A549 (cell line): Measurements from ENCODE around the gene ID3. TPM values are rescaled to one million over a fixed set of nuclear protein-coding genes. Genes with fewer than 3 reads are reported as not detected.

ENCODE experiments used
- ATAC-seq, 2 experiments: fragments of 200-7000 bp in 1 of 2; fragments of >200 bp in 1 of 2; cut with Nextera tagmentation in 1 of 2; cut with Tn5 transposase in 1 of 2; 3 replicates each; pipeline versions ENCODE4 v1.8.0 to v1.9.1; 2018 to 2020; ENCODE audit warnings: mild to moderate bottlenecking in 1 of 2, moderate library complexity in 1 of 2
- CTCF ChIA-PET: fragments of 300-600 bp; sonication (Branson Sonifier 250); formaldehyde crosslinking; extraction: SDS; loops from one replicate; lab custom pipeline; 2021; ENCODE audit warnings: antibody characterized with exemption, inconsistent platforms; lab: Yijun Ruan, JAX
- POLR2A ChIA-PET: fragments of 350-600 bp; formaldehyde crosslinking; extraction: SDS; loops from one replicate; lab custom pipeline; 2021; ENCODE audit warnings: antibody characterized with exemption, inconsistent platforms; lab: Yijun Ruan, JAX
- DNase-seq, 2 experiments: peaks; one replicate each; pipeline versions ENCODE4 v3.0.0 to v3.0.0-alpha.2; 2011 to 2016; ENCODE audit warnings: low read depth in 1 of 2, low spot score in 1 of 2
- FAIRE-seq: peaks from 2 replicates; lab custom pipeline; 2011; peaks lifted over from hg19 to GRCh38; lab: Jason Lieb, UNC
- H3K27ac ChIP-seq, 2 experiments: fragments of >200 bp; sonication (Bioruptor Twin); formaldehyde crosslinking; 3 replicates each; pipeline ENCODE4 v1.5.1; 2016 to 2017
- H3K4me1 ChIP-seq: fragments of >200 bp; sonication (Bioruptor Twin); formaldehyde crosslinking; 3 replicates; pipeline ENCODE4 v1.6.1; 2016
- H3K4me2 ChIP-seq: fragments of >200 bp; sonication (Bioruptor Twin); formaldehyde crosslinking; 3 replicates; pipeline ENCODE4 v1.6.1; 2016
- H3K4me3 ChIP-seq: fragments of >200 bp; sonication (Bioruptor Twin); formaldehyde crosslinking; 3 replicates; pipeline ENCODE4 v1.5.1; 2016
- H3K9me3 ChIP-seq: fragments of >200 bp; sonication (Bioruptor Twin); formaldehyde crosslinking; 3 replicates; pipeline ENCODE4 v1.6.1; 2016
- BHLHE40 ChIP-seq: IDR thresholded peaks from 2 replicates; pipeline ENCODE4 v1.6.1; 2012; ENCODE audit warnings: low read depth, low read length, inconsistent platforms
- HOXB13 ChIP-seq: fragments of 250-450 bp; sonication (Bioruptor Pico); IDR thresholded peaks from 2 replicates; pipeline ENCODE4 v1.5.0; 2020; ENCODE audit warnings: low read depth, mild to moderate bottlenecking, moderate library complexity
- MAFK ChIP-seq: fragments of 450-650 bp; IDR thresholded peaks from 2 replicates; pipeline ENCODE4 v1.6.1; 2014; ENCODE audit not compliant: partially characterized antibody
- NFE2L2 ChIP-seq: fragments of 150-350 bp; conservative IDR thresholded peaks from 2 replicates; pipeline ENCODE4 v1.6.1; 2014; ENCODE audit warnings: low read length
- NR3C1 ChIP-seq: fragments of >200 bp; sonication (Bioruptor Twin); formaldehyde crosslinking; IDR thresholded peaks from 3 replicates; pipeline ENCODE4 v1.6.1; 2017
- PHF8 ChIP-seq: fragments of 200-600 bp; sonication (generic); IDR thresholded peaks from 2 replicates; pipeline ENCODE4 v1.6.1; 2016; ENCODE audit warnings: low read depth, mild to moderate bottlenecking, antibody characterized with exemption, moderate library complexity, borderline replicate concordance
- POLR2A ChIP-seq: IDR thresholded peaks from 2 replicates; pipeline ENCODE4 v1.6.1; 2012; ENCODE audit warnings: mild to moderate bottlenecking, low read length
- RARB ChIP-seq: fragments of 250-450 bp; sonication (Bioruptor Pico); IDR thresholded peaks from 2 replicates; pipeline ENCODE4 v1.8.0; 2021; ENCODE audit warnings: mild to moderate bottlenecking, moderate library complexity
- SREBF2 ChIP-seq: fragments of 450-650 bp; IDR thresholded peaks from 2 replicates; pipeline ENCODE4 v1.6.1; 2014; ENCODE audit warnings: mild to moderate bottlenecking, moderate library complexity
- TFCP2L1 ChIP-seq: fragments of 250-450 bp; sonication (Bioruptor Pico); IDR thresholded peaks from 2 replicates; pipeline ENCODE4 v1.5.0; 2021; ENCODE audit warnings: mild to moderate bottlenecking
- TP53 ChIP-seq: fragments of 250-450 bp; sonication (Bioruptor Pico); IDR thresholded peaks from 2 replicates; pipeline ENCODE4 v1.5.0; 2021; ENCODE audit warnings: mild to moderate bottlenecking, moderate library complexity
- ZC3H11A ChIP-seq: fragments of 450-650 bp; IDR thresholded peaks from 2 replicates; pipeline ENCODE4 v1.6.1; 2014; ENCODE audit warnings: antibody characterized with exemption, mild to moderate bottlenecking
- ZFP36 ChIP-seq: fragments of 450-650 bp; IDR thresholded peaks from 2 replicates; pipeline ENCODE4 v1.6.1; 2014; ENCODE audit warnings: borderline replicate concordance; ENCODE audit not compliant: partially characterized antibody
- WGBS: methylation state at CpG from one replicate; pipeline ENCODE4 v1.1.6; 2017; ENCODE audit errors: missing lambda C conversion rate; 5-methylcytosine and 5-hydroxymethylcytosine counted together
- polyA plus RNA-seq, 4 experiments: library from polyadenylated mRNA; depleted of rRNA in 3 of 4; stranded (reverse); fragments of >200 nt; fragmentation: RNase III in 1 of 4; extraction: RNeasy Plus Mini Kit Qiagen cat#74134 plus additional on column Dnase treatment in 1 of 4; gene quantifications; 2 replicates in 3 of 4; 3 replicates in 1 of 4; pipeline ENCODE4 v1.2.3, GENCODE V29; 2011 to 2017
- TF ChIP-seq, protein P1 (sequence below): IDR thresholded peaks from 2 replicates; pipeline ENCODE4 v1.6.1; 2012
- TF ChIP-seq, protein P2 (sequence below): fragments of 150-350 bp; IDR thresholded peaks from 2 replicates; pipeline ENCODE4 v1.6.1; 2014; ENCODE audit warnings: low read depth, mild to moderate bottlenecking, low read length
- TF ChIP-seq, protein P3 (sequence below): fragments of 200-600 bp; sonication (generic); IDR thresholded peaks from 2 replicates; pipeline ENCODE4 v1.6.1; 2016; ENCODE audit warnings: antibody characterized with exemption, mild to moderate bottlenecking, moderate library complexity
- TF ChIP-seq, protein P4 (sequence below): fragments of >200 bp; sonication (Bioruptor Twin); formaldehyde crosslinking; IDR thresholded peaks from 2 replicates; pipeline ENCODE4 v1.6.1; 2016
- TF ChIP-seq, protein P5 (sequence below): fragments of >200 bp; sonication (Bioruptor Twin); formaldehyde crosslinking; IDR thresholded peaks from 3 replicates; pipeline ENCODE4 v1.6.1; 2016

Gene ID3
- polyA plus RNA-seq, 2 of the 4 experiments (the other 2 are of a cell fraction) = 171 to 336 TPM

DNA sequence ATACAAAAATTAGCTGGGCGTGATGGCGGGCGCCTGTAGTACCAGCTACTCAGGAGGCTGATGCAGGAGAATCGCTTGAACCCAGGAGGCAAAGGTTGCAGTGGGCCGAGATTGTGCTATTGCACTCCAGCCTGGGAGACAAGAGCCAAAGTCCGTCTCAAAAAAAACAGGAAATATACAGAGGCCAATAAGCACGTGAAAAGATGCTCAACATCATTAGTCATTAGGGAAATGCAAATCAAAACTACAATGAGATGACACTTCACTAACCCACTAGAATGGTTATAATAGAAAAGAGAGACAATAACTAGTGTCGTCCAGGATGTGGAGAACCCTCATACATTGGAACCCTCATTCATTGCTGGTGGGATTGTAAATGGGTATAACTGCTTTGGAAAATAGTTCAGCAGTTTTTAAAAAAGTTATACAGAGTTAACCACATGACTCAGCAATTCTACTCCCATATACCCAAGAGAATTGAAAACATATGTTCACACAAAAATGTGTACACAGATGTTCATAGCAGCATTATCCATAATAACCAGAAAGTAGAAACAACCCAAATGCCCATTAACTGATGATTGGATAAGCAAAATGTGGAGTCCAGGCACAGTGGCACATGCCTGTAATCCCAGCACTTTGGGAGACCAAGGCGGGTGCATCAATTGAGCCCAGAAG is 21.9 kb downstream of the ID3 start:
- 66% methylated on average over 9 of the region's 9 CpGs for WGBS

DNA sequence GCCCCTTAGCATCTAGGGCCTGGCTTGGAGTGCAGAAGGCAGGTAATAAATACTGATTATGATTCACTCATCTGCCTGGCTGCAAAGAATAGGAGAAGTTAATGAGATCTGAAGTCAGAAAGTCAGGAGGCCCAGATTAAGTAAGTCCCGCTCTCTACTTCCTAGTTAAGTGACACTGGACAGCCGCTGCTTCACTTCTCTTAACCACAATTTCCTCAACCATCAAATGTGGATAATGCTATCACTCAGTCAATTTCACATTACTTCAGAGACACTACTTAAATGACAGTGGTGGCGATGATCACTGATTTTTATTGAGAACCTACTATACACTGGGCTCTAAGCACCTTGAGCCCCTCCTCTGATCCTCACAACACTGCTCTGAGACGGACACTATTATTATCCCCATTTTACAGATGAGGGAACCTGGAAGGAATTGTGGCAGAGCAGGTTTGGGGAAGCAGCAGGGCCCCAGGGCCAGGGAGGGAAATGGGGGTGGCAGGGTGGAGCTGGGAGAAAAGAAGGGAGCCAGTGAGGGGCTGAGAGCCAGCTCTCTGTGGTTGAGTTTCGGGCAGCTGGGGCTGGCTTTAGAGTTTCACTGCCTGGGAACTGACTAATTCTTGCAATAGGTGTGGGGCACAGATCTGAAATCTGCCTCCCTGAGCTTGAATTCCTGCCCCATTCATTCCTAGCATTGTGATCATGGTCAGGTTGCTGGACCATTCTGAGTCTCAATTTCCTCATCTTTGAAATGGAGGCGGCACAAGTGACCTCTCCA is 25.9 kb downstream of the ID3 start:
- POLR2A ChIA-PET = no interaction called here
- TF ChIP-seq PHF8 (no peak), RARB (CRISPR knock-in tag) (no peak), BHLHE40 (no peak), SREBF2 (no peak), POLR2A (no peak), ZFP36 (no peak), TP53 (no peak)
- TF ChIP-seq, protein P1, sequence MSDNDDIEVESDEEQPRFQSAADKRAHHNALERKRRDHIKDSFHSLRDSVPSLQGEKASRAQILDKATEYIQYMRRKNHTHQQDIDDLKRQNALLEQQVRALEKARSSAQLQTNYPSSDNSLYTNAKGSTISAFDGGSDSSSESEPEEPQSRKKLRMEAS = no peak
- TF ChIP-seq, protein P2, sequence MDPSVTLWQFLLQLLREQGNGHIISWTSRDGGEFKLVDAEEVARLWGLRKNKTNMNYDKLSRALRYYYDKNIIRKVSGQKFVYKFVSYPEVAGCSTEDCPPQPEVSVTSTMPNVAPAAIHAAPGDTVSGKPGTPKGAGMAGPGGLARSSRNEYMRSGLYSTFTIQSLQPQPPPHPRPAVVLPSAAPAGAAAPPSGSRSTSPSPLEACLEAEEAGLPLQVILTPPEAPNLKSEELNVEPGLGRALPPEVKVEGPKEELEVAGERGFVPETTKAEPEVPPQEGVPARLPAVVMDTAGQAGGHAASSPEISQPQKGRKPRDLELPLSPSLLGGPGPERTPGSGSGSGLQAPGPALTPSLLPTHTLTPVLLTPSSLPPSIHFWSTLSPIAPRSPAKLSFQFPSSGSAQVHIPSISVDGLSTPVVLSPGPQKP = no peak
- DNase-seq (no peak), FAIRE-seq (no peak), ATAC-seq (no peak)
- H3K27ac ChIP-seq = no peak overlapping the region
- peaks cover 34% of the 10 kb centered on the region for H3K4me1 ChIP-seq
- H3K4me2 ChIP-seq = no peak overlapping the region
- no peaks in the 10 kb centered on the region for H3K9me3 ChIP-seq
- CTCF ChIA-PET = interaction anchor here (1.0 to 4.1 kb wide), 3 partner anchors 36 to 101 kb away, joined by 5 to 29 read pairs (median 6); no protein-coding TSS in a partner anchor
- H3K4me3 ChIP-seq = no peak overlapping the region
- WGBS = 89% methylated on average over 6 of the region's 6 CpGs

More for the DNA sequence above, 21.9 kb downstream of the ID3 start:
- Histone ChIP-seq H3K4me3 (no peak overlapping the region), H3K27ac (peak overlapping the region; percentile 30 to 65), H3K9me3 (no peaks in the 10 kb centered on the region), H3K4me2 (no peak overlapping the region), H3K4me1 (peaks cover 8% of the 10 kb centered on the region)
- ATAC-seq (no peak), FAIRE-seq (no peak), DNase-seq (no peak)
- TF ChIP-seq, protein P3, sequence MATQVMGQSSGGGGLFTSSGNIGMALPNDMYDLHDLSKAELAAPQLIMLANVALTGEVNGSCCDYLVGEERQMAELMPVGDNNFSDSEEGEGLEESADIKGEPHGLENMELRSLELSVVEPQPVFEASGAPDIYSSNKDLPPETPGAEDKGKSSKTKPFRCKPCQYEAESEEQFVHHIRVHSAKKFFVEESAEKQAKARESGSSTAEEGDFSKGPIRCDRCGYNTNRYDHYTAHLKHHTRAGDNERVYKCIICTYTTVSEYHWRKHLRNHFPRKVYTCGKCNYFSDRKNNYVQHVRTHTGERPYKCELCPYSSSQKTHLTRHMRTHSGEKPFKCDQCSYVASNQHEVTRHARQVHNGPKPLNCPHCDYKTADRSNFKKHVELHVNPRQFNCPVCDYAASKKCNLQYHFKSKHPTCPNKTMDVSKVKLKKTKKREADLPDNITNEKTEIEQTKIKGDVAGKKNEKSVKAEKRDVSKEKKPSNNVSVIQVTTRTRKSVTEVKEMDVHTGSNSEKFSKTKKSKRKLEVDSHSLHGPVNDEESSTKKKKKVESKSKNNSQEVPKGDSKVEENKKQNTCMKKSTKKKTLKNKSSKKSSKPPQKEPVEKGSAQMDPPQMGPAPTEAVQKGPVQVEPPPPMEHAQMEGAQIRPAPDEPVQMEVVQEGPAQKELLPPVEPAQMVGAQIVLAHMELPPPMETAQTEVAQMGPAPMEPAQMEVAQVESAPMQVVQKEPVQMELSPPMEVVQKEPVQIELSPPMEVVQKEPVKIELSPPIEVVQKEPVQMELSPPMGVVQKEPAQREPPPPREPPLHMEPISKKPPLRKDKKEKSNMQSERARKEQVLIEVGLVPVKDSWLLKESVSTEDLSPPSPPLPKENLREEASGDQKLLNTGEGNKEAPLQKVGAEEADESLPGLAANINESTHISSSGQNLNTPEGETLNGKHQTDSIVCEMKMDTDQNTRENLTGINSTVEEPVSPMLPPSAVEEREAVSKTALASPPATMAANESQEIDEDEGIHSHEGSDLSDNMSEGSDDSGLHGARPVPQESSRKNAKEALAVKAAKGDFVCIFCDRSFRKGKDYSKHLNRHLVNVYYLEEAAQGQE = no peak
- TF ChIP-seq NFE2L2 (peak; percentile 90), ZC3H11A (no peak), MAFK (peak; percentile 96)
- CTCF ChIA-PET = interaction anchor here (1.0 to 4.1 kb wide), 5 partner anchors 10 to 134 kb away, joined by 3 to 29 read pairs (median 4); no protein-coding TSS in a partner anchor
- POLR2A ChIA-PET = no interaction called here

DNA sequence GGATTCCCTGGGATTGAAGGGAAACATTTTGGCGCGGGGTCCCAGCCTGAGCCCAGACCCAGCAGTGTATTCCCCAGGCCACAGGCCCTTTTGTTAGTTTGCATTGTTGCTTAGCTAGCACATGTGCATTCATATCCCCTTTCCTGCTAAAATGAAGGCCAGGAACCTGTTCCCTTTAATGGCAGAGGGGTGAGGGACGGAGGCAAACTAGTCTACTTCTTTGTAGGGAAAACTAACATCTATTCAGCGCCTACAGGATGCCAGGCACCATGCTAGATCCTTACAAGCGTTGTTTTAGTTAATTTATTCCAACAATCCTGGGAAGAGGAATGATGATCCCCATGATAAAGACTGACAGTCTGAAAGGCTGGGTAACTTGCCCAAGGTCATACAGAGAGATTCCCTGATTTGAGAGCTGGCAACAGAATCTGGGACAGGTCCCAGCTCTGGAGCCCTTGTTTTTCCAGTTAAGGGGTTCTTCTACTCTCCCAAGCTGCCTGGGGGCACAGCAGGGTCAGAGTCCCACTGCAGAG is 27.7 kb downstream of the ID3 start:
- no peak; a peak in 1 of 6 replicates for ATAC-seq
- TF ChIP-seq, protein P4, sequence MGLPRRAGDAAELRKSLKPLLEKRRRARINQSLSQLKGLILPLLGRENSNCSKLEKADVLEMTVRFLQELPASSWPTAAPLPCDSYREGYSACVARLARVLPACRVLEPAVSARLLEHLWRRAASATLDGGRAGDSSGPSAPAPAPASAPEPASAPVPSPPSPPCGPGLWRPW = no peak
- TF ChIP-seq NR3C1 (no peak), TFCP2L1 (CRISPR knock-in tag) (no peak), HOXB13 (CRISPR knock-in tag) (no peak)
- TF ChIP-seq, protein P5, sequence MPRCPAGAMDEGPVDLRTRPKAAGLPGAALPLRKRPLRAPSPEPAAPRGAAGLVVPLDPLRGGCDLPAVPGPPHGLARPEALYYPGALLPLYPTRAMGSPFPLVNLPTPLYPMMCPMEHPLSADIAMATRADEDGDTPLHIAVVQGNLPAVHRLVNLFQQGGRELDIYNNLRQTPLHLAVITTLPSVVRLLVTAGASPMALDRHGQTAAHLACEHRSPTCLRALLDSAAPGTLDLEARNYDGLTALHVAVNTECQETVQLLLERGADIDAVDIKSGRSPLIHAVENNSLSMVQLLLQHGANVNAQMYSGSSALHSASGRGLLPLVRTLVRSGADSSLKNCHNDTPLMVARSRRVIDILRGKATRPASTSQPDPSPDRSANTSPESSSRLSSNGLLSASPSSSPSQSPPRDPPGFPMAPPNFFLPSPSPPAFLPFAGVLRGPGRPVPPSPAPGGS = no peak
- TF ChIP-seq, protein P3 = no peak

More for the DNA sequence above, 27.7 kb downstream of the ID3 start:
- POLR2A ChIA-PET = interaction anchor here (0.6 to 1.3 kb wide), 3 partner anchors 23 to 187 kb away, joined by 3 to 11 read pairs (median 4); partner anchors contain the start of gene HNRNPR
- Histone ChIP-seq H3K27ac (peak overlapping the region; percentile 74 to 88), H3K4me1 (peaks cover 46% of the 10 kb centered on the region), H3K4me3 (peak overlapping the region; percentile 90), H3K4me2 (peak overlapping the region; percentile 99), H3K9me3 (no peaks in the 10 kb centered on the region)
- CTCF ChIA-PET = interaction anchor here (0.5 to 6.9 kb wide), 5 partner anchors 8 to 49 kb away, joined by 3 to 46 read pairs (median 3); no protein-coding TSS in a partner anchor
- DNase-seq (no peak), FAIRE-seq (no peak)
- WGBS = 34% methylated on average over 5 of the region's 5 CpGs
